H1 (cell line): ENCODE measurements around the gene DLK2.

ENCODE experiments used
- CBX5 ChIP-seq: fragments of 300-800, 300-1000 bp; sonication (generic); IDR thresholded peaks from 2 replicates; pipeline ENCODE4 v1.7.1; 2016; ENCODE audit warnings: antibody characterized with exemption, low read length, low read depth
- CEBPB ChIP-seq: IDR thresholded peaks from 2 replicates; pipeline ENCODE4 v1.6.1; 2012; ENCODE audit warnings: low read depth, low read length
- CTCF ChIP-seq, 3 experiments: IDR thresholded peaks; 1 replicate in 2 of 3; 2 replicates in 1 of 3; pipeline versions ENCODE4 v1.5.1 to v1.6.1; 2011; ENCODE audit warnings: low read length in 3 of 3, mild to moderate bottlenecking in 3 of 3, inconsistent platforms in 2 of 3, low read depth in 1 of 3, moderate library complexity in 1 of 3; ENCODE audit not compliant: insufficient read depth in 1 of 3; ENCODE audit errors: control extremely low read depth in 1 of 3
- EGR1 ChIP-seq: IDR thresholded peaks from 2 replicates; pipeline ENCODE4 v1.6.1; 2011; ENCODE audit warnings: low read depth, low read length, borderline replicate concordance
- EZH2 ChIP-seq: fragments of 200-600 bp; sonication (generic); IDR thresholded peaks from 2 replicates; pipeline ENCODE4 v1.7.1; 2012; ENCODE audit warnings: low read depth, mild to moderate bottlenecking, moderate library complexity, low read length, inconsistent platforms; ENCODE audit not compliant: severe bottlenecking
- HDAC2 ChIP-seq, 2 experiments: fragments of 300-600 bp in 1 of 2; sonication (generic) in 1 of 2; IDR thresholded peaks; 2 replicates each; pipeline ENCODE4 v1.6.1; 2011 to 2012; ENCODE audit warnings: low read depth in 2 of 2, low read length in 2 of 2, mild to moderate bottlenecking in 2 of 2, moderate library complexity in 2 of 2, borderline replicate concordance in 1 of 2, inconsistent platforms in 1 of 2
- JUN ChIP-seq: IDR thresholded peaks from 2 replicates; pipeline ENCODE4 v1.6.1; 2011; ENCODE audit warnings: low read depth, mild to moderate bottlenecking, improper control_type of control experiment, low read length
- NRF1 ChIP-seq: IDR thresholded peaks from 2 replicates; pipeline ENCODE4 v1.6.1; 2011; ENCODE audit warnings: mild to moderate bottlenecking, low read depth, low read length, improper control_type of control experiment
- POLR2A ChIP-seq, 2 experiments: IDR thresholded peaks; 1 replicate in 1 of 2; 2 replicates in 1 of 2; pipeline ENCODE4 v1.6.1; 2011; ENCODE audit warnings: low read depth in 2 of 2, low read length in 2 of 2, mild to moderate bottlenecking in 2 of 2; ENCODE audit errors: control extremely low read depth in 1 of 2
- RFX5 ChIP-seq: IDR thresholded peaks from 2 replicates; pipeline ENCODE4 v1.6.1; 2011; ENCODE audit warnings: low read depth, low read length, improper control_type of control experiment, borderline replicate concordance
- RXRA ChIP-seq: IDR thresholded peaks from 2 replicates; pipeline ENCODE4 v1.6.1; 2011; ENCODE audit warnings: low read depth, mild to moderate bottlenecking, low read length, moderate library complexity; ENCODE audit not compliant: insufficient read depth
- SIN3A ChIP-seq, 2 experiments: IDR thresholded peaks in 1 of 2; conservative IDR thresholded peaks in 1 of 2; 2 replicates each; pipeline ENCODE4 v1.6.1; 2011 to 2012; ENCODE audit warnings: low read length in 2 of 2, improper control_type of control experiment in 1 of 2, low read depth in 1 of 2, mild to moderate bottlenecking in 1 of 2
- SUZ12 ChIP-seq: fragments of 200-600 bp; sonication (generic); IDR thresholded peaks from 2 replicates; pipeline ENCODE4 v1.6.1; 2012; ENCODE audit warnings: mild to moderate bottlenecking, inconsistent platforms, low read length, moderate library complexity, mixed read lengths
- TBP ChIP-seq: IDR thresholded peaks from 2 replicates; pipeline ENCODE4 v1.6.1; 2011; ENCODE audit warnings: low read depth, low read length, improper control_type of control experiment

GRCh38 chr6:43476746-43477145 lies 21.4 kb upstream of the DLK2 start:
- TF ChIP-seq RXRA (no peak), TBP (no peak), POLR2A (IDR thresholded peaks at IDR 0.05; ENCODE audit: control extremely low read depth in 1 of 2, low read depth in 2 of 2, low read length in 2 of 2) (no peak), EGR1 (no peak), CEBPB (no peak), CTCF (IDR thresholded peaks at IDR 0.05; ENCODE audit: control extremely low read depth in 1 of 3, insufficient read depth in 1 of 3, low read depth in 1 of 3, low read length in 3 of 3) (no peak), NRF1 (no peak), CBX5 (no peak), RFX5 (no peak), HDAC2 (IDR thresholded peaks at IDR 0.05; ENCODE audit: borderline replicate concordance in 1 of 2, low read depth in 2 of 2, low read length in 2 of 2) (no peak), SIN3A (conservative IDR thresholded peaks at IDR 0.05 in 1 of 2, IDR thresholded peaks at IDR 0.05 in 1 of 2; ENCODE audit: low read depth in 1 of 2, low read length in 2 of 2) (no peak), SUZ12 (no peak), EZH2 (no peak), JUN (no peak)
